ENCODE data around the gene TNN. TPM values are rescaled to one million over a fixed set of nuclear protein-coding genes. Genes with fewer than 3 reads are reported as not detected.

The TNN gene
- polyA plus RNA-seq, 1 donor from 2014 or later = not detected

DNA sequence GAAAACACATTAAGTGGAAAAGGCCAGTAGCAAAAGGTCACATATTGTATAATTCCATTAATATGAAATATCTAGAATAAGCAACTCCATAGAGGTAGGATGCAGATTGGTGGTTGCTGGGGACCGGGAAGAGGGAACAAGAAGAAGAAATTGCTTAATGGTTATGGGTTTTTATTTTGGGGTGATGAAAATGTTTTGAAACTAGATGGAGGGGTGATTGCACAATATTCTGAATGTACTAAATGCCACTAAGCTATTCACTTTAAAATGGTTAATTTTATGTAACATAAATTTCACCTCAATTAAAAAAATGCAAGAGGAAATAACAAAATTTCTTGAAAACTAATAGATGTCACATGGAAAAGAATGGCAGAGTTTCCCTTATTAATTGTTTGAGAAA, 118.3 kb downstream of the TNN start:
- Histone ChIP-seq H3K4me3 (ENCODE audit: low read length) (no peak overlapping the region), H3K4me2 (ENCODE audit: low read length) (no peak overlapping the region), H3K9ac (ENCODE audit: low read length) (no peak overlapping the region), H3K9me2 (ENCODE audit: insufficient read depth, low read length) (no peaks in the 10 kb centered on the region), H3F3A (ENCODE audit: insufficient read depth, low read length, poor library complexity, severe bottlenecking) (no peaks in the 10 kb centered on the region), H3K27me3 (ENCODE audit: insufficient read depth, low read depth, low read length) (peaks cover 9% of the 10 kb centered on the region), H2AFZ (ENCODE audit: low read depth, low read length) (no peak overlapping the region), H3K79me2 (replicated peaks; ENCODE audit: insufficient read depth, low read length) (no peaks in the 10 kb centered on the region), H3K36me3 (ENCODE audit: insufficient read depth, low read length) (no peaks in the 10 kb centered on the region), H3K27ac (ENCODE audit: low read length) (no peak overlapping the region), H4K20me1 (ENCODE audit: insufficient read depth) (no peaks in the 10 kb centered on the region), H3K9me3 (ENCODE audit: low read length) (no peaks in the 10 kb centered on the region)
- no peak for TF ChIP-seq SMC3 (conservative IDR thresholded peaks at IDR 0.05; ENCODE audit: poor library complexity)
- TF ChIP-seq, protein P1, sequence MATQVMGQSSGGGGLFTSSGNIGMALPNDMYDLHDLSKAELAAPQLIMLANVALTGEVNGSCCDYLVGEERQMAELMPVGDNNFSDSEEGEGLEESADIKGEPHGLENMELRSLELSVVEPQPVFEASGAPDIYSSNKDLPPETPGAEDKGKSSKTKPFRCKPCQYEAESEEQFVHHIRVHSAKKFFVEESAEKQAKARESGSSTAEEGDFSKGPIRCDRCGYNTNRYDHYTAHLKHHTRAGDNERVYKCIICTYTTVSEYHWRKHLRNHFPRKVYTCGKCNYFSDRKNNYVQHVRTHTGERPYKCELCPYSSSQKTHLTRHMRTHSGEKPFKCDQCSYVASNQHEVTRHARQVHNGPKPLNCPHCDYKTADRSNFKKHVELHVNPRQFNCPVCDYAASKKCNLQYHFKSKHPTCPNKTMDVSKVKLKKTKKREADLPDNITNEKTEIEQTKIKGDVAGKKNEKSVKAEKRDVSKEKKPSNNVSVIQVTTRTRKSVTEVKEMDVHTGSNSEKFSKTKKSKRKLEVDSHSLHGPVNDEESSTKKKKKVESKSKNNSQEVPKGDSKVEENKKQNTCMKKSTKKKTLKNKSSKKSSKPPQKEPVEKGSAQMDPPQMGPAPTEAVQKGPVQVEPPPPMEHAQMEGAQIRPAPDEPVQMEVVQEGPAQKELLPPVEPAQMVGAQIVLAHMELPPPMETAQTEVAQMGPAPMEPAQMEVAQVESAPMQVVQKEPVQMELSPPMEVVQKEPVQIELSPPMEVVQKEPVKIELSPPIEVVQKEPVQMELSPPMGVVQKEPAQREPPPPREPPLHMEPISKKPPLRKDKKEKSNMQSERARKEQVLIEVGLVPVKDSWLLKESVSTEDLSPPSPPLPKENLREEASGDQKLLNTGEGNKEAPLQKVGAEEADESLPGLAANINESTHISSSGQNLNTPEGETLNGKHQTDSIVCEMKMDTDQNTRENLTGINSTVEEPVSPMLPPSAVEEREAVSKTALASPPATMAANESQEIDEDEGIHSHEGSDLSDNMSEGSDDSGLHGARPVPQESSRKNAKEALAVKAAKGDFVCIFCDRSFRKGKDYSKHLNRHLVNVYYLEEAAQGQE (IDR thresholded peaks at IDR 0.05; ENCODE audit: borderline replicate concordance) = no peak
- TF ChIP-seq EZH2 (IDR thresholded peaks at IDR 0.05; ENCODE audit: borderline replicate concordance, insufficient read depth, low read length, poor library complexity, severe bottlenecking) = no peak
- TF ChIP-seq RAD21 (conservative IDR thresholded peaks at IDR 0.05) = no peak
- no peak for TF ChIP-seq EP300 (conservative IDR thresholded peaks at IDR 0.05; ENCODE audit: poor library complexity, severe bottlenecking)
- TF ChIP-seq, protein P2, sequence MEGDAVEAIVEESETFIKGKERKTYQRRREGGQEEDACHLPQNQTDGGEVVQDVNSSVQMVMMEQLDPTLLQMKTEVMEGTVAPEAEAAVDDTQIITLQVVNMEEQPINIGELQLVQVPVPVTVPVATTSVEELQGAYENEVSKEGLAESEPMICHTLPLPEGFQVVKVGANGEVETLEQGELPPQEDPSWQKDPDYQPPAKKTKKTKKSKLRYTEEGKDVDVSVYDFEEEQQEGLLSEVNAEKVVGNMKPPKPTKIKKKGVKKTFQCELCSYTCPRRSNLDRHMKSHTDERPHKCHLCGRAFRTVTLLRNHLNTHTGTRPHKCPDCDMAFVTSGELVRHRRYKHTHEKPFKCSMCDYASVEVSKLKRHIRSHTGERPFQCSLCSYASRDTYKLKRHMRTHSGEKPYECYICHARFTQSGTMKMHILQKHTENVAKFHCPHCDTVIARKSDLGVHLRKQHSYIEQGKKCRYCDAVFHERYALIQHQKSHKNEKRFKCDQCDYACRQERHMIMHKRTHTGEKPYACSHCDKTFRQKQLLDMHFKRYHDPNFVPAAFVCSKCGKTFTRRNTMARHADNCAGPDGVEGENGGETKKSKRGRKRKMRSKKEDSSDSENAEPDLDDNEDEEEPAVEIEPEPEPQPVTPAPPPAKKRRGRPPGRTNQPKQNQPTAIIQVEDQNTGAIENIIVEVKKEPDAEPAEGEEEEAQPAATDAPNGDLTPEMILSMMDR (IDR thresholded peaks at IDR 0.05; ENCODE audit: poor library complexity, severe bottlenecking) = no peak
- no peak for TF ChIP-seq MXI1 (conservative IDR thresholded peaks at IDR 0.05; ENCODE audit: poor library complexity, severe bottlenecking)
- TF ChIP-seq TAF1 (IDR thresholded peaks at IDR 0.05; ENCODE audit: low read depth) = no peak
- no peak for TF ChIP-seq POLR2AphosphoS5 (IDR thresholded peaks at IDR 0.05)

DNA sequence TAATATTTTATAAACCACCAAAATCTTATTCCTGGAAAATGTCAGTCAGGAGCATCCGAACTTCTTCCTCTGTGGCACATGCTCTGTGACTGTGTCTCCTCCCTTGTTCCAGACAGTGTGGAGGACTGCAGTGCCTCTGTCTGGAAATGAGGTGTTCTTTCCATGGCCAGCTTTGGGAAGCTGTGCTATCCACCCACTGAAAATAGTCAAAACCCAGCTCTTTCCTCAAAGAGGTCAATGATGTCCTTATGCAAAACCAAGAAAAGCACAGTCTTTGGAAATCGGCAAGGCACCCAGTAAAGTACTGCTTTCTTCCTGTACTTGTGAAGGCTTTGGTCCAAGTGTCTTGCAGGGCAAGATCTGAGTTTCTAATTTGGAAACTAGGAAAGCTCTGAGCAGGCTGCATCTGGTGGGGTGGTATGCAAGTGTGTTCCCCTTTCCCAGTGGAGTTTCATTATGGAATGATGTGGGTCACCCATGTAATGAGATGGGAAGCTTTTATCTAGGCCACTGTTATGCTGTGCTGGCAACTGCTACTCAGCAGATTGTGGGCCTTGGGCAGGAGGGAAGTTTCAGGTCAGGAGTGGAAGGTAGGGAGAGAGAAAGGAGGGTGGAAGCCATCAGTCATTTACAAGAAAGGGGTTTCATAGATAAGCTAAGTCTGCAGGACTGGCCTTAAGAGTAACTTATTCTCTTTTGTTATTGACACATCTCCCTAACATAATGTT, 119.0 kb downstream of the TNN start:
- Histone ChIP-seq H2AFZ (ENCODE audit: low read depth, low read length) (no peak overlapping the region), H3K9me2 (ENCODE audit: insufficient read depth, low read length) (no peaks in the 10 kb centered on the region), H3F3A (ENCODE audit: insufficient read depth, low read length, poor library complexity, severe bottlenecking) (no peaks in the 10 kb centered on the region), H3K27me3 (ENCODE audit: insufficient read depth, low read depth, low read length) (peaks cover 16% of the 10 kb centered on the region), H3K9me3 (ENCODE audit: low read length) (no peaks in the 10 kb centered on the region), H4K20me1 (ENCODE audit: insufficient read depth) (no peaks in the 10 kb centered on the region), H3K79me2 (replicated peaks; ENCODE audit: insufficient read depth, low read length) (no peaks in the 10 kb centered on the region), H3K9ac (ENCODE audit: low read length) (no peak overlapping the region), H3K36me3 (ENCODE audit: insufficient read depth, low read length) (no peaks in the 10 kb centered on the region), H3K27ac (ENCODE audit: low read length) (no peak overlapping the region), H3K4me2 (ENCODE audit: low read length) (no peak overlapping the region), H3K4me3 (ENCODE audit: low read length) (no peak overlapping the region)
- TF ChIP-seq, protein P1 (IDR thresholded peaks at IDR 0.05; ENCODE audit: borderline replicate concordance) = no peak
- TF ChIP-seq SMC3 (conservative IDR thresholded peaks at IDR 0.05; ENCODE audit: poor library complexity) (no peak), RAD21 (conservative IDR thresholded peaks at IDR 0.05) (no peak), TAF1 (IDR thresholded peaks at IDR 0.05; ENCODE audit: low read depth) (no peak), EZH2 (IDR thresholded peaks at IDR 0.05; ENCODE audit: borderline replicate concordance, insufficient read depth, low read length, poor library complexity, severe bottlenecking) (no peak), EP300 (conservative IDR thresholded peaks at IDR 0.05; ENCODE audit: poor library complexity, severe bottlenecking) (no peak), POLR2AphosphoS5 (IDR thresholded peaks at IDR 0.05) (no peak), MXI1 (conservative IDR thresholded peaks at IDR 0.05; ENCODE audit: poor library complexity, severe bottlenecking) (no peak)
- TF ChIP-seq, protein P2 (IDR thresholded peaks at IDR 0.05; ENCODE audit: poor library complexity, severe bottlenecking) = no peak
